ENCODE data around the gene KRT75.

The KRT75 gene

DNA sequence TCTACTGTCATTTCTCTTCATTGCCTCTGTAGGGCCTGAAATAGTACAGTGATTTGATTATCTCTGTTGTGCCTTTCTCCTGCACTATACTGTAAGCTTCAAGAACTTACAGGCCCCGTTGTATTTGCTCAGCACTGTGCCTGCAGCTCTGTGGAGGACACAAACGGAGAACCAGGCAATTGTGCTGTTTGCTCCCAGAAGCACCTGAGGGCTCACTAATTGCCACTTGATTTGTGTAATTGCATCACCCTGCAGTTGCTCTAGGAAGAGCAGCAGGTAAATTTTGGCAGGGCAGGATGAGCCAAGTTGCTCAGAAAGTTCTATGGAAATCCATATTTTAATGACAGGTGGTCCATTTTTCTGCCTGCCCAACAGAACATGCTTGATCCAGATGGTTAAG is 16.4 kb downstream of the KRT75 start:
- DNase-seq (ENCODE audit: low read depth): no peak
- no peak overlapping the region for H3K4me3 ChIP-seq (ENCODE audit: low read depth, low read length)
- TF ChIP-seq, protein P1, sequence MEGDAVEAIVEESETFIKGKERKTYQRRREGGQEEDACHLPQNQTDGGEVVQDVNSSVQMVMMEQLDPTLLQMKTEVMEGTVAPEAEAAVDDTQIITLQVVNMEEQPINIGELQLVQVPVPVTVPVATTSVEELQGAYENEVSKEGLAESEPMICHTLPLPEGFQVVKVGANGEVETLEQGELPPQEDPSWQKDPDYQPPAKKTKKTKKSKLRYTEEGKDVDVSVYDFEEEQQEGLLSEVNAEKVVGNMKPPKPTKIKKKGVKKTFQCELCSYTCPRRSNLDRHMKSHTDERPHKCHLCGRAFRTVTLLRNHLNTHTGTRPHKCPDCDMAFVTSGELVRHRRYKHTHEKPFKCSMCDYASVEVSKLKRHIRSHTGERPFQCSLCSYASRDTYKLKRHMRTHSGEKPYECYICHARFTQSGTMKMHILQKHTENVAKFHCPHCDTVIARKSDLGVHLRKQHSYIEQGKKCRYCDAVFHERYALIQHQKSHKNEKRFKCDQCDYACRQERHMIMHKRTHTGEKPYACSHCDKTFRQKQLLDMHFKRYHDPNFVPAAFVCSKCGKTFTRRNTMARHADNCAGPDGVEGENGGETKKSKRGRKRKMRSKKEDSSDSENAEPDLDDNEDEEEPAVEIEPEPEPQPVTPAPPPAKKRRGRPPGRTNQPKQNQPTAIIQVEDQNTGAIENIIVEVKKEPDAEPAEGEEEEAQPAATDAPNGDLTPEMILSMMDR (conservative IDR thresholded peaks at IDR 0.05; ENCODE audit: low read depth, low read length): no peak

DNA sequence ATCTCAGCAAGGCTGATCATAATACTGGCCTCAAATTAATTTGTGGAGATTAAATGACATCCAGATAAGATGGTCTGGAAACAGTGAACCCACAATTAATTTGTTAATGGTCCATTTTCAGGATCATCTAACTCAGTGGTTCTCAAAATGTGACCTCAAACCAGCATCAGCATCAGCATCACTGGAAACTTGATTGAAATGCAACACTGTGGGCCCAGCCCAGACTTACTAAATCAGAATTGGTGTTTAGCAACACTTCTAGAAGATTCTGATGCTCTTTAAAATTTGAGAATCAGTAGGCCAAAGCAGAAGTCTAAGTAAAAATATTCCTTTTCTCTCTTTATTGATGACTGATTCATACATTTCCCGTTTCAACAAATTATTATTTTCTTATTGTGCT is 17.4 kb downstream of the KRT75 start:
- DNase-seq (ENCODE audit: low read depth): no peak
- TF ChIP-seq, protein P1 (conservative IDR thresholded peaks at IDR 0.05; ENCODE audit: low read depth, low read length): no peak
- H3K4me3 ChIP-seq (ENCODE audit: low read depth, low read length): no peak overlapping the region

DNA sequence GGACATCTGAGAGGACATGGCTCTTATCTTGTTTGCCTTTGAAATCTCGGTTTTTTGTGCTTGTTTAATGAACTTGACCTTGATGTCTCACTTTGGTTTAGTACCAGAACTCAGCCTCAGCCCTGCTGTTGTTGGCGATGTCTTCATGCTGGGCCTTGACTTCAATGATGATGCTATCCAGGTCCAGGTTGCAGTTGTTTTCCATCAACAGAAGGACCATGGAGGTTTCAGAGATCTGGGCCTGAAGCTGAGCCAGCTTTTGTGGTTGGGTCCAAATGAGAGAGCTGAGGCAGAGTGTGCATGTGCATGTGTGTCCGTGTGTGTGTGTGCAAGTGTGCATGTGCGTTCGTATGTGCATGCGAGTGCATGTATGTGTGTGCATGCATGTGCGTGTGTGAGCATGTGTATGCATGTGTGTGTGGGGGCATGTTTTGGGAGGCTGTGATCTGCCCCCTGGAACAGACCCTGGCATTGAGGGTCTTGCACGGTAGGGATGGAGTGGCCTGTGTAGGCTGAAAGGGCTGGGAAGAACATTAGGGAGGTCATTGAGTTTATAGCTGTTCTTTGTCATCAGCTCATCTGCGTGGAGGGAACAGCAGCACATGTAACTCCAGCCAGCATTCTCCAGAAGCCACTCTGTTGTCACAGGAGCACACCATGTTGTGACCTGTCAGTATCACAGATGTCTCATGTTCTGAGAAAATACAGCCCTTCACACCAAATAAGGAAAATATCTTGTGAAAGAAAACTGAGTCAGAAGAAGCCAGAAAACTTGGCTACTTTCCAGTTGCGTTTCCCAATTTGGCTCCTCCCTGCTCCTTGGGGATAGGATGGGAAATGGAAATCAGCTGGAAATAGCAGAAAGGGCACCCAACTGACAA is 18.1 kb downstream of the KRT75 start:
- DNase-seq (ENCODE audit: low read depth): peak; percentile 91
- no peak overlapping the region for H3K4me3 ChIP-seq (ENCODE audit: low read depth, low read length)
- TF ChIP-seq, protein P1 (conservative IDR thresholded peaks at IDR 0.05; ENCODE audit: low read depth, low read length): no peak

DNA sequence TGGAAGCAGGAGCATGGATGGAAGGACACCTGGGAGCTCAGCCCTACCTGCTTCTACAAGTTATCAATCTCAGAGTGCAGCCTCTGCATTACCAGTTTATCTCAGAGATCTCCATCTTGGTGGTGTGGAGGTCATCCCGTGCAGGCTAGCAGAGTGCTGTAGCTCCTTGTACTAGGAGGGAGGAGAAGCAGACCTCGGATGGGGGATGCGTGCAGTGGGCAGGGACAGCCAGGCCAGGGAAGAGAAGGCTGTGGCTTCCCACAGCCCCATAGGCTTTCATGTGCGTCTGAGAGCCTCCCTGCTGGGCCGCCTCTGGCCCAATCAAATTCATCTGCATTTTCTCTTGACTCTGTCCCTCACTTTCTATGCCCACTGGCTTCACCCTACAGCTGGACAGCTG is 19.2 kb downstream of the KRT75 start:
- H3K4me3 ChIP-seq (ENCODE audit: low read depth, low read length): no peak overlapping the region
- no peak for DNase-seq (ENCODE audit: low read depth)
- TF ChIP-seq, protein P1 (conservative IDR thresholded peaks at IDR 0.05; ENCODE audit: low read depth, low read length): no peak

DNA sequence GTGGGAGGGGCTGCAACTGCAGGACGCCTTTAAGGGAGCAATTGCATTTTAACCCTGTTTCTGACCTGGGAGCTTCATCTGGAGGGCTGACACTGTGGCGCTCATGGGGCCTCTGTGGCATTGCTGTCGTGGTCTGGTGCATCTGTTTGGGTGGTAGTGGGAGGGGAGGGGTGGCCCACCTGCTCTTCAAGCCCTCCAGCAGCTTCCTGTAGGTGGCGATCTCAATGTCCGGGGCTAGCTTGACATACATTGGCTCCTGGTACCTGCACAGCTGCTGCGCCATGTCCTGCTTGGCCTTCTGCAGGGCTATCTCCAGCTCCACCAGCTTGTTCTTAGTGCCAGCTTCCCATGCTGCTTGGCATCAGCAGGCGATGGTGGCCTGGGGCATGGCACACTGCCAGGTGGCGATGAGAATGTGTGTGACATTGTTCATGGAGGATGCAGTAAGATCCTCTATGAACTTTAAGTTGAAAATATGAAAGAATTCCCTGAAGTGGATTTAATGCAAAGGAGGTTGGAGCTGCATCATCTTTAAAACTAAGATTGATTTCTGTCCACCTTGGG is 20.3 kb downstream of the KRT75 start:
- no peak for DNase-seq (ENCODE audit: low read depth)
- TF ChIP-seq, protein P1 (conservative IDR thresholded peaks at IDR 0.05; ENCODE audit: low read depth, low read length): peak; percentile 12
- no peak overlapping the region for H3K4me3 ChIP-seq (ENCODE audit: low read depth, low read length)

DNA sequence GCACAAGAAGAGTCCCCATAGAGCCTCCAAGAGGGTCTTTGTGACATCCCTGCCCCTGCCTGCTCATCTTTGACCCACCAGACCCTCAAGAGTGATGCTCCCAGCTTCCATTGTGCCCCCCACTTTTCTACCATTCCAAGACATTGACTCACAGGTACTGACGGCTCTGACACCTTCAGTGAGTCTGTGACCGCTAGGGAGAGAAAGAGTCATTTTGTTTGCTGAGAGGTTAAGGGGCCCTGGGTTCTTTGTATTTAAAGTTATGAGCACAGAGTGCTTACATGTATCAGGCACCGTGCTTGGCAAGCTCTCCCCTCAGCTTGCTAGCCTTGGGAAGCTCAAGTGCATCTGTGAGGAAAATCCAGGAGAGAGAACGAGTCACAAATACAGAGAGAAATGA is 21.0 kb downstream of the KRT75 start:
- TF ChIP-seq, protein P1 (conservative IDR thresholded peaks at IDR 0.05; ENCODE audit: low read depth, low read length): no peak
- no peak overlapping the region for H3K4me3 ChIP-seq (ENCODE audit: low read depth, low read length)
- no peak for DNase-seq (ENCODE audit: low read depth)

Measured in choroid plexus epithelial cell (primary cell).